ENCODE data around the gene LRRTM4. TPM values are rescaled to one million over a fixed set of nuclear protein-coding genes. Genes with fewer than 3 reads are reported as not detected.

Gene LRRTM4
- not detected in 2 replicates for total RNA-seq

DNA sequence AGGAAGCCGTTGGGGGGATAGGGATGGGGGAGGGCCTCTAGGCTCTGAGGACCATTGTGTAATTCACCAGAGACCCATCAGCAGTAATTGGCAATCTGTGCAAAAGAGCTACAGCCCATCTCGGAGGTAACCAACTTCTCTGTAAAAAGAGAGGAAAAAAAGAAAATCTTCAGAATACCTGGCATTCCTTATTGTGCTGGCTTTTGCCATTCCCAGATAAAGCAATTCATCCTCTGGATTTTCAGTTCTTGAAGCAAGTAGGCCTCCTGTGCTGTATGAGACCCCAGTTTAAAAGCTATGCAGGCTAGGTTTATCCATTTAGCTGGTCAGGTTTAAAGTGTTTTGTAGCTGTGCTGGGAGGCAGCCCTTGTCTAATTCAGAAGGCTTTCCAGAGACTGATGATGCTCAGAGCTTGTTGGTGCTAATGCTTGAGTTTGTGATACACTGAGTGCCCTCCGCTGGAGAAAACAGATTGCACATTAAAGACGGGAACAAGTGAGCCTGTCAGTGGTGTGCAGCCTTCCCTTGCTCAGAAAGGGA, at the start of gene LRRTM4:
Gene LRRTM4, minus strand, starts transcription at position 446 of the 540 bp plus-strand sequence.

Data from myometrial cell (primary cell).